ENCODE results near the gene VDAC1. TPM values are rescaled to one million over a fixed set of nuclear protein-coding genes. Genes with fewer than 3 reads are reported as not detected.
"Not testable (repeated sequence)": the region's sequence is repeated elsewhere in the genome, so short reads cannot be mapped to it uniquely, and the experiment has no call there.

The VDAC1 gene
- total and polyA plus RNA-seq, 5 donors: 325 to 393 (median 340) TPM

- ATAC-seq (no peak), DNase-seq (no peak)
- intact Hi-C loops (cut with DNase I): loop anchor here in 2 of 4 donors (5.0 to 10.0 kb wide), 2 partner anchors 93 to 101 kb away; no protein-coding TSS in a partner anchor
- Histone ChIP-seq H3K27ac (ENCODE audit: low read length) (no peak overlapping the region), H3K27me3 (ENCODE audit: control insufficient read depth, insufficient read depth) (no peaks in the 10 kb centered on the region), H3K4me3 (ENCODE audit: low read length) (no peak overlapping the region), H3K9me3 (ENCODE audit: control insufficient read depth, low read length) (no peaks in the 10 kb centered on the region), H3K4me1 (ENCODE audit: control insufficient read depth, insufficient read depth, low read length) (no peaks in the 10 kb centered on the region)
- 82% methylated on average over 18 of the region's 18 CpGs for WGBS
Observed at GRCh38 chr5:134043793-134044792, 39.3 kb upstream of the VDAC1 start.

- Histone ChIP-seq H3K27me3 (ENCODE audit: control insufficient read depth, insufficient read depth) (no peaks in the 10 kb centered on the region), H3K27ac (ENCODE audit: low read length) (no peak overlapping the region), H3K4me1 (ENCODE audit: control insufficient read depth, insufficient read depth, low read length) (no peaks in the 10 kb centered on the region), H3K4me3 (ENCODE audit: low read length) (no peak overlapping the region), H3K9me3 (ENCODE audit: control insufficient read depth, low read length) (no peaks in the 10 kb centered on the region)
- DNase-seq (no peak), ATAC-seq (no peak)
- 85% methylated on average over 11 of the region's 11 CpGs for WGBS
- intact Hi-C loops (cut with DNase I): loop anchor here in 3 of 4 donors (2.0 to 10.0 kb wide), 3 partner anchors 96 to 103 kb away; no protein-coding TSS in a partner anchor
Observed at GRCh38 chr5:134041570-134042411, 37.0 kb upstream of the VDAC1 start.

DNA sequence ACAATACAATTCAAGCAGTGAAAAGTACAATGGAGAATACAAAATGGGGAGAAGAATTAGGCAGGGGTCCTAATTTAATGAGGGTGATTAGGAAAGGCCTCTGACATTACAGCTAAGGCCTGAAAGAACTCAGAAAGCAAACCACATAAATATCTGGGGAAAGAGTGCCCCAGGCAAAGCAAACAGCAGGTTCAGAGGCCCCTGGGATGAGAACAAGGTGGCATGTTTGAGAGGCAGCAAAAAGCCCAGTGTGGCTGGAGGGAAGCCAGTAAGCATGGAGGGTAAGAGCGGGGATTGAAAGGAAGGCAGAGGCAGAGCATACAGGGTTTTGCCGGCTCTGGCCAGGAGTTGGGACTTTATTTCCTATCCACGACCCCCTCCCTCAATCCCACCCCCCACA is 33.4 kb upstream of the VDAC1 start:
- Histone ChIP-seq H3K4me3 (ENCODE audit: low read length) (no peak overlapping the region), H3K27me3 (ENCODE audit: control insufficient read depth, insufficient read depth) (no peaks in the 10 kb centered on the region), H3K27ac (ENCODE audit: low read length) (no peak overlapping the region), H3K4me1 (ENCODE audit: control insufficient read depth, insufficient read depth, low read length) (no peaks in the 10 kb centered on the region), H3K9me3 (ENCODE audit: control insufficient read depth, low read length) (no peaks in the 10 kb centered on the region)
- intact Hi-C loops (cut with DNase I): loop anchor here in 1 of 4 donors (2.0 kb wide), 1 partner anchor 107 kb away; no protein-coding TSS in a partner anchor
- DNase-seq (no peak), ATAC-seq (no peak)
- 74% methylated on average over 3 of the region's 3 CpGs for WGBS

DNA sequence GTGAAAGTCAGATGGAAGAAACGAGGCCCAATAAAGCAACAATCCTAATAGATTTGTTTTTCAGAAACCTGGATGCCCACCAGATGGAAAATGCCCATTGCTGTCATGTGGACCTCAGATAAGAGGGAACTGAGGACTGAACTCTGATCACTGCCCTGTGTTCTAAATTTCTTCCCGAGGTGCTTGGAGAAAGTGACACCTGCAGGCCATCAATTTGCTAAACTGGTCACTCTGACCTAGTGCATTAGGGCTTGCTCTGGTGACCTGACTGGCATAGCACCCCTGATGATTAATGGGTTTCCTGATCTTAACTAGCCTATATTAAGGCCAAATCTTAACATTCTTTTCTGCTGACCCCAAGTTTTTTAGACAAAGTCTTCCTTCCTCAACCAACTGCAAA is 32.4 kb upstream of the VDAC1 start:
- DNase-seq (no peak), ATAC-seq (no peak)
- Histone ChIP-seq H3K9me3 (ENCODE audit: control insufficient read depth, low read length) (no peaks in the 10 kb centered on the region), H3K27me3 (ENCODE audit: control insufficient read depth, insufficient read depth) (no peaks in the 10 kb centered on the region), H3K4me1 (ENCODE audit: control insufficient read depth, insufficient read depth, low read length) (no peaks in the 10 kb centered on the region), H3K27ac (ENCODE audit: low read length) (no peak overlapping the region), H3K4me3 (ENCODE audit: low read length) (no peak overlapping the region)
- intact Hi-C loops (cut with DNase I): no loop called here
- WGBS: 48% methylated on average over 2 of the region's 2 CpGs

DNA sequence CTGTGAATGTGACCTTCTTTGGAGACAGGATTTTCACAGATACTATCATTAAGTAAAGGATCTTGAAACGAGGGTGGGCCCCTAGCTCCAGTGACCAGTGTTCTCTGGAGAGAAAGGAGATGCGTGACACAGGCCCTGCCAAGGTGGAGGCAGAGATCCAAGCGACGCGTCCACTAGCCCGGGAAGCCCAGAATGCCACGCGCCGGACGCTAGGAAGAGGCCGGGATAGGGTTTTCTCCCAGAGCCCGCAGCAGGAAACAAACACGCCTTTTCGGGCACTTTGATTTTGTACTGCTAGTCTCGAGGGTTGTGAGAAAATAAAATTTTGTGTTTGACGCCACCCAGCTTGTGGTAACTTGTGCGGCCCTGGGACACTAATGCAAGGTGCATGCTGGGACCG is 29.6 kb upstream of the VDAC1 start:
- no peak for ATAC-seq
- H3K27me3 ChIP-seq (ENCODE audit: control insufficient read depth, insufficient read depth): no peaks in the 10 kb centered on the region
- 88% methylated on average over 18 of the region's 18 CpGs for WGBS
- DNase-seq: no peak
- H3K4me1 ChIP-seq (ENCODE audit: control insufficient read depth, insufficient read depth, low read length): no peaks in the 10 kb centered on the region
- no peak overlapping the region for H3K27ac ChIP-seq (ENCODE audit: low read length)
- H3K9me3 ChIP-seq (ENCODE audit: control insufficient read depth, low read length): no peaks in the 10 kb centered on the region
- intact Hi-C loops (cut with DNase I): no loop called here
- no peak overlapping the region for H3K4me3 ChIP-seq (ENCODE audit: low read length)

- intact Hi-C loops (cut with DNase I); H3K4me3 ChIP-seq (ENCODE audit: low read length); DNase-seq; ATAC-seq; H3K4me1 ChIP-seq (ENCODE audit: control insufficient read depth, insufficient read depth, low read length); H3K27ac ChIP-seq (ENCODE audit: low read length); H3K9me3 ChIP-seq (ENCODE audit: control insufficient read depth, low read length); H3K27me3 ChIP-seq (ENCODE audit: control insufficient read depth, insufficient read depth): not testable (repeated sequence)
- WGBS: 93% methylated on average over 4 of the region's 4 CpGs
Observed at GRCh38 chr5:134030303-134030964, 25.7 kb upstream of the VDAC1 start.

DNA sequence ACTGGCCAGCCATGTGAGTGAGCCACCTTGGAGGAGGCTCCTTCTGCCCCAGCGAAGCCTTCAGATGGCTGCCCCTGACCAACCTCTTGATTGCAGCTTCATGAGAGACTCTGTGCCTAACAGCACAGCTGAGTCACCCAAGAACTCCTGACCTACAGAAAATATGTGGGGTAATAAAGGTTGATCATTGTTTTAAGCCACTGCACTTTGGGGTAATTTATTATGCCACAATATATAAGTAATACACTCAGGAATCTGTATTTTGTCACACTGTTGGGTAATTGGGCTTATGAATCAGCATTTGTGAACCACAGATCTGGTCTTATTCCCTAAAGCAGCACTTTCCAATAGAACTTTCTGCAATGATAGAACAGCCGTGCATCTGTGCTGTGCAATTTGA is 24.4 kb upstream of the VDAC1 start:
- intact Hi-C loops (cut with DNase I): no loop called here
- Histone ChIP-seq H3K4me3 (ENCODE audit: low read length) (no peak overlapping the region), H3K9me3 (ENCODE audit: control insufficient read depth, low read length) (no peaks in the 10 kb centered on the region), H3K27ac (ENCODE audit: low read length) (no peak overlapping the region), H3K4me1 (ENCODE audit: control insufficient read depth, insufficient read depth, low read length) (no peaks in the 10 kb centered on the region), H3K27me3 (ENCODE audit: control insufficient read depth, insufficient read depth) (no peaks in the 10 kb centered on the region)
- no peak for DNase-seq
- 93% methylated on average over 2 of the region's 2 CpGs for WGBS
- no peak for ATAC-seq

DNA sequence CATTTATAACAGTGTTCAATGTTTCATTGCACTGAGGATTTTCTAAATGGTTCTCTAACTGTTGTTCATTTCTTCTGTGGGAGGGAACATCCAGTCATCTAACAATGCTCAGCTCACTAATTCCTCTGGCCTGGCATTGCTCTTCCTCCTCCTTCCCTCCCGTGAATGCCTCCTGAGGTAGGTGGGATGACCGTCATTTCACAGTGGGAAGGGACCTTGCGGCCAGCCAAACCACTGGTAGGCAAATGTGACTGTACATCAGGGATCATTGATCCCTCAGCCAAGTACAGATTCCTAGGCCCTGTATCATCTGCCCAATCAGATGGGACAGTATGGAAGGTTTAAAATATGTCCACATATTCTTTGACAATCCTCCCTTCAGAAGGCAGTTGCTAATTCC is 23.7 kb upstream of the VDAC1 start:
- DNase-seq: no peak
- Histone ChIP-seq H3K27me3 (ENCODE audit: control insufficient read depth, insufficient read depth) (no peaks in the 10 kb centered on the region), H3K9me3 (ENCODE audit: control insufficient read depth, low read length) (no peaks in the 10 kb centered on the region), H3K27ac (ENCODE audit: low read length) (no peak overlapping the region), H3K4me3 (ENCODE audit: low read length) (no peak overlapping the region), H3K4me1 (ENCODE audit: control insufficient read depth, insufficient read depth, low read length) (no peaks in the 10 kb centered on the region)
- intact Hi-C loops (cut with DNase I): no loop called here
- no peak for ATAC-seq
- 97% methylated on average over 3 of the region's 3 CpGs for WGBS

- ATAC-seq (no peak), DNase-seq (no peak)
- intact Hi-C loops (cut with DNase I): no loop called here
- H3K4me1 ChIP-seq (ENCODE audit: control insufficient read depth, insufficient read depth, low read length): no peaks in the 10 kb centered on the region
- no peaks in the 10 kb centered on the region for H3K27me3 ChIP-seq (ENCODE audit: control insufficient read depth, insufficient read depth)
- H3K27ac ChIP-seq (ENCODE audit: low read length): no peak overlapping the region
- H3K4me3 ChIP-seq (ENCODE audit: low read length): no peak overlapping the region
- 89% methylated on average over 5 of the region's 5 CpGs for WGBS
- H3K9me3 ChIP-seq (ENCODE audit: control insufficient read depth, low read length): no peaks in the 10 kb centered on the region
Observed at GRCh38 chr5:134027288-134027615, 22.5 kb upstream of the VDAC1 start.

GRCh38 chr5:134026521-134027287 is 21.9 kb upstream of the VDAC1 start:
- no peaks in the 10 kb centered on the region for H3K9me3 ChIP-seq (ENCODE audit: control insufficient read depth, low read length)
- no peaks in the 10 kb centered on the region for H3K4me1 ChIP-seq (ENCODE audit: control insufficient read depth, insufficient read depth, low read length)
- peak; percentile 58 to 71 for ATAC-seq
- no peak for DNase-seq
- 64% methylated on average over 6 of the region's 6 CpGs for WGBS
- intact Hi-C loops (cut with DNase I): no loop called here
- no peaks in the 10 kb centered on the region for H3K27me3 ChIP-seq (ENCODE audit: control insufficient read depth, insufficient read depth)
- H3K27ac ChIP-seq (ENCODE audit: low read length): no peak overlapping the region
- H3K4me3 ChIP-seq (ENCODE audit: low read length): no peak overlapping the region
